Measurements from ENCODE around the gene CRISPLD2.

CRISPLD2 gene

GRCh38 chr16:84833542-84834402, 14.0 kb downstream of the CRISPLD2 start:
- Histone ChIP-seq H3K9me3 (ENCODE audit: control insufficient read depth, low read depth, low read length) (no peaks in the 10 kb centered on the region), H3K27me3 (ENCODE audit: control insufficient read depth, insufficient read depth, low read length) (no peaks in the 10 kb centered on the region), H3K36me3 (ENCODE audit: control insufficient read depth, low read depth, low read length) (no peaks in the 10 kb centered on the region), H3K4me1 (ENCODE audit: control insufficient read depth, low read depth, low read length) (peaks cover 7% of the 10 kb centered on the region), H3K9ac (ENCODE audit: low read length) (no peak overlapping the region), H3K4me3 (ENCODE audit: low read length) (no peak overlapping the region), H3K27ac (ENCODE audit: low read length) (no peak overlapping the region)

GRCh38 chr16:84834403-84834772, 14.6 kb downstream of the CRISPLD2 start:
- Histone ChIP-seq H3K4me1 (ENCODE audit: control insufficient read depth, low read depth, low read length) (peaks cover 7% of the 10 kb centered on the region), H3K4me3 (ENCODE audit: low read length) (no peak overlapping the region), H3K9ac (ENCODE audit: low read length) (no peak overlapping the region), H3K27me3 (ENCODE audit: control insufficient read depth, insufficient read depth, low read length) (no peaks in the 10 kb centered on the region), H3K36me3 (ENCODE audit: control insufficient read depth, low read depth, low read length) (no peaks in the 10 kb centered on the region), H3K9me3 (ENCODE audit: control insufficient read depth, low read depth, low read length) (no peaks in the 10 kb centered on the region), H3K27ac (ENCODE audit: low read length) (no peak overlapping the region)

- no peaks in the 10 kb centered on the region for H3K9me3 ChIP-seq (ENCODE audit: control insufficient read depth, low read depth, low read length)
- H3K27me3 ChIP-seq (ENCODE audit: control insufficient read depth, insufficient read depth, low read length): no peaks in the 10 kb centered on the region
- H3K9ac ChIP-seq (ENCODE audit: low read length): no peak overlapping the region
- H3K4me1 ChIP-seq (ENCODE audit: control insufficient read depth, low read depth, low read length): peaks cover 7% of the 10 kb centered on the region
- H3K27ac ChIP-seq (ENCODE audit: low read length): no peak overlapping the region
- H3K4me3 ChIP-seq (ENCODE audit: low read length): no peak overlapping the region
- H3K36me3 ChIP-seq (ENCODE audit: control insufficient read depth, low read depth, low read length): no peaks in the 10 kb centered on the region
Measured at GRCh38 chr16:84836234-84836647, 16.5 kb downstream of the CRISPLD2 start.

- Histone ChIP-seq H3K27me3 (ENCODE audit: control insufficient read depth, insufficient read depth, low read length) (no peaks in the 10 kb centered on the region), H3K4me1 (ENCODE audit: control insufficient read depth, low read depth, low read length) (peaks cover 7% of the 10 kb centered on the region), H3K9ac (ENCODE audit: low read length) (no peak overlapping the region), H3K27ac (ENCODE audit: low read length) (no peak overlapping the region), H3K4me3 (ENCODE audit: low read length) (no peak overlapping the region), H3K36me3 (ENCODE audit: control insufficient read depth, low read depth, low read length) (no peaks in the 10 kb centered on the region), H3K9me3 (ENCODE audit: control insufficient read depth, low read depth, low read length) (no peaks in the 10 kb centered on the region)
Measured at GRCh38 chr16:84836967-84837366, 17.2 kb downstream of the CRISPLD2 start.

- no peak overlapping the region for H3K27ac ChIP-seq (ENCODE audit: low read length)
- H3K4me1 ChIP-seq (ENCODE audit: control insufficient read depth, low read depth, low read length): peaks cover 12% of the 10 kb centered on the region
- no peaks in the 10 kb centered on the region for H3K9me3 ChIP-seq (ENCODE audit: control insufficient read depth, low read depth, low read length)
- H3K9ac ChIP-seq (ENCODE audit: low read length): no peak overlapping the region
- no peaks in the 10 kb centered on the region for H3K36me3 ChIP-seq (ENCODE audit: control insufficient read depth, low read depth, low read length)
- H3K4me3 ChIP-seq (ENCODE audit: low read length): no peak overlapping the region
- peaks cover 11% of the 10 kb centered on the region for H3K27me3 ChIP-seq (ENCODE audit: control insufficient read depth, insufficient read depth, low read length)
Measured at GRCh38 chr16:84838383-84838948, 18.7 kb downstream of the CRISPLD2 start.

GRCh38 chr16:84839054-84839453, 19.3 kb downstream of the CRISPLD2 start:
- no peak overlapping the region for H3K27ac ChIP-seq (ENCODE audit: low read length)

GRCh38 chr16:84839956-84840355, 20.2 kb downstream of the CRISPLD2 start:
- H3K4me1 ChIP-seq (ENCODE audit: control insufficient read depth, low read depth, low read length): peaks cover 24% of the 10 kb centered on the region
- peaks cover 23% of the 10 kb centered on the region for H3K27me3 ChIP-seq (ENCODE audit: control insufficient read depth, insufficient read depth, low read length)
- H3K4me3 ChIP-seq (ENCODE audit: low read length): no peak overlapping the region
- H3K9me3 ChIP-seq (ENCODE audit: control insufficient read depth, low read depth, low read length): no peaks in the 10 kb centered on the region
- H3K27ac ChIP-seq (ENCODE audit: low read length): no peak overlapping the region
- H3K9ac ChIP-seq (ENCODE audit: low read length): no peak overlapping the region
- H3K36me3 ChIP-seq (ENCODE audit: control insufficient read depth, low read depth, low read length): no peaks in the 10 kb centered on the region

More at GRCh38 chr16:84839054-84839453, 19.3 kb downstream of the CRISPLD2 start:
- H3K4me3 ChIP-seq (ENCODE audit: low read length): no peak overlapping the region
- H3K4me1 ChIP-seq (ENCODE audit: control insufficient read depth, low read depth, low read length): peaks cover 18% of the 10 kb centered on the region
- no peaks in the 10 kb centered on the region for H3K36me3 ChIP-seq (ENCODE audit: control insufficient read depth, low read depth, low read length)
- H3K9me3 ChIP-seq (ENCODE audit: control insufficient read depth, low read depth, low read length): no peaks in the 10 kb centered on the region
- peaks cover 17% of the 10 kb centered on the region for H3K27me3 ChIP-seq (ENCODE audit: control insufficient read depth, insufficient read depth, low read length)
- H3K9ac ChIP-seq (ENCODE audit: low read length): no peak overlapping the region

GRCh38 chr16:84840687-84841627, 21.2 kb downstream of the CRISPLD2 start:
- Histone ChIP-seq H3K4me1 (ENCODE audit: control insufficient read depth, low read depth, low read length) (peaks cover 26% of the 10 kb centered on the region), H3K4me3 (ENCODE audit: low read length) (no peak overlapping the region), H3K36me3 (ENCODE audit: control insufficient read depth, low read depth, low read length) (no peaks in the 10 kb centered on the region), H3K27me3 (ENCODE audit: control insufficient read depth, insufficient read depth, low read length) (peaks cover 33% of the 10 kb centered on the region), H3K27ac (ENCODE audit: low read length) (no peak overlapping the region), H3K9ac (ENCODE audit: low read length) (peak overlapping the region; percentile 71), H3K9me3 (ENCODE audit: control insufficient read depth, low read depth, low read length) (no peaks in the 10 kb centered on the region)

- H3K4me3 ChIP-seq (ENCODE audit: low read length): peak overlapping the region; percentile 43
- no peaks in the 10 kb centered on the region for H3K9me3 ChIP-seq (ENCODE audit: control insufficient read depth, low read depth, low read length)
- no peak overlapping the region for H3K27ac ChIP-seq (ENCODE audit: low read length)
- H3K27me3 ChIP-seq (ENCODE audit: control insufficient read depth, insufficient read depth, low read length): peaks cover 41% of the 10 kb centered on the region
- peak overlapping the region; percentile 71 for H3K9ac ChIP-seq (ENCODE audit: low read length)
- no peaks in the 10 kb centered on the region for H3K36me3 ChIP-seq (ENCODE audit: control insufficient read depth, low read depth, low read length)
- peaks cover 22% of the 10 kb centered on the region for H3K4me1 ChIP-seq (ENCODE audit: control insufficient read depth, low read depth, low read length)
Measured at GRCh38 chr16:84841787-84842300, 22.1 kb downstream of the CRISPLD2 start.

GRCh38 chr16:84842516-84843148, 22.8 kb downstream of the CRISPLD2 start:
- no peak overlapping the region for H3K27ac ChIP-seq (ENCODE audit: low read length)
- no peak overlapping the region for H3K9ac ChIP-seq (ENCODE audit: low read length)
- H3K4me1 ChIP-seq (ENCODE audit: control insufficient read depth, low read depth, low read length): peaks cover 24% of the 10 kb centered on the region
- H3K4me3 ChIP-seq (ENCODE audit: low read length): no peak overlapping the region
- no peaks in the 10 kb centered on the region for H3K36me3 ChIP-seq (ENCODE audit: control insufficient read depth, low read depth, low read length)
- H3K9me3 ChIP-seq (ENCODE audit: control insufficient read depth, low read depth, low read length): no peaks in the 10 kb centered on the region
- H3K27me3 ChIP-seq (ENCODE audit: control insufficient read depth, insufficient read depth, low read length): peaks cover 41% of the 10 kb centered on the region

All from iPS-18a (cell line).